T-helper 2 cell treated with Interferon-gamma antibody and Interleukin-4, amounts not matched to agents 100 ng/mL and 5 ng/mL, for 36 hours (primary cell): ENCODE measurements around the gene ZFTA. TPM values are rescaled to one million over a fixed set of nuclear protein-coding genes. Genes with fewer than 3 reads are reported as not detected.
"Not testable (repeated sequence)": the region's sequence is repeated elsewhere in the genome, so short reads cannot be mapped to it uniquely, and the experiment has no call there.

ENCODE experiments used
- intact Hi-C: fragments of 100-400 bp; cut with micrococcal nuclease; formaldehyde crosslinking; loops from one replicate; pipeline ENCODE4 v1.15.1; 2023
- total RNA-seq: library from RNA; stranded (reverse); gene quantifications from 2 replicates; pipeline ENCODE4 v1.2.3, GENCODE V29; 2022

ZFTA gene
- 1.8 and 2.2 TPM in 2 replicates for total RNA-seq

GRCh38 chr11:63768237-63769041 lies at the start of gene ZFTA:
Gene ZFTA (minus strand): TSS chr11:63768775. CDS start chr11:63768622, 153 bp downstream.
- intact Hi-C loops: loop anchor here (1.0 to 5.0 kb wide), 5 partner anchors 45 to 379 kb away; partner anchors contain the start of genes ATL3, MARK2 and SPINDOC

- intact Hi-C loops: no loop called here
Measured at GRCh38 chr11:63817758-63818498, 49.4 kb upstream of the ZFTA start.

GRCh38 chr11:63816732-63817131 lies 48.2 kb upstream of the ZFTA start:
- intact Hi-C loops: no loop called here

GRCh38 chr11:63816166-63816565 lies 47.6 kb upstream of the ZFTA start:
- intact Hi-C loops: no loop called here

- intact Hi-C loops: no loop called here
Measured at GRCh38 chr11:63814383-63814736, 45.8 kb upstream of the ZFTA start.

- intact Hi-C loops: loop anchor here (1.0 kb wide), 2 partner anchors 25 to 45 kb away; partner anchors contain the start of gene ZFTA
Measured at GRCh38 chr11:63813563-63814382, 45.2 kb upstream of the ZFTA start.

- intact Hi-C loops: loop anchor here (1.0 kb wide), 2 partner anchors 25 to 45 kb away; partner anchors contain the start of gene ZFTA
Measured at GRCh38 chr11:63813035-63813562, 44.5 kb upstream of the ZFTA start, which contains the start of gene SPINDOC. Gene SPINDOC (plus strand): TSS chr11:63813456. CDS start chr11:63813687, 231 bp downstream.

GRCh38 chr11:63811522-63811921 lies 42.9 kb upstream of the ZFTA start:
- intact Hi-C loops: no loop called here

GRCh38 chr11:63810383-63810782 lies 41.8 kb upstream of the ZFTA start:
- intact Hi-C loops: not testable (repeated sequence)

GRCh38 chr11:63805844-63806415 lies 37.4 kb upstream of the ZFTA start:
- intact Hi-C loops: no loop called here

- intact Hi-C loops: no loop called here
Measured at GRCh38 chr11:63804259-63804658, 35.7 kb upstream of the ZFTA start.

GRCh38 chr11:63802637-63803414 lies 34.3 kb upstream of the ZFTA start:
- intact Hi-C loops: no loop called here

- intact Hi-C loops: no loop called here
Measured at GRCh38 chr11:63800921-63801320, 32.3 kb upstream of the ZFTA start.

- intact Hi-C loops: no loop called here
Measured at GRCh38 chr11:63795066-63795465, 26.5 kb upstream of the ZFTA start.

- intact Hi-C loops: no loop called here
Measured at GRCh38 chr11:63793161-63793560, 24.6 kb upstream of the ZFTA start.

GRCh38 chr11:63791495-63792167 lies 23.1 kb upstream of the ZFTA start:
- intact Hi-C loops: no loop called here

GRCh38 chr11:63785823-63786222 lies 17.2 kb upstream of the ZFTA start:
- intact Hi-C loops: no loop called here

GRCh38 chr11:63783925-63784592 lies 15.5 kb upstream of the ZFTA start:
- intact Hi-C loops: no loop called here

- intact Hi-C loops: no loop called here
Measured at GRCh38 chr11:63782749-63783148, 14.2 kb upstream of the ZFTA start.
